CD14-positive monocyte (primary cell): Measurements from ENCODE around the gene STK11IP. TPM values are rescaled to one million over a fixed set of nuclear protein-coding genes. Genes with fewer than 3 reads are reported as not detected.

ENCODE experiments used
- DNase-seq, 3 donors: peaks; one replicate each; pipeline ENCODE4 v3.0.0-alpha.2; 2011 to 2022
- H2AFZ ChIP-seq: 2 replicates; pipeline ENCODE4 v1.6.0; 2012; ENCODE audit warnings: mild to moderate bottlenecking, low read depth, low read length, inconsistent platforms; ENCODE audit not compliant: insufficient read depth, poor library complexity, severe bottlenecking
- H3K27ac ChIP-seq, 2 donors: 1 replicate in 1 of 2; 2 replicates in 1 of 2; pipeline ENCODE4 v1.5.1; 2012 to 2013; ENCODE audit warnings: low read length in 2 of 2, control low read depth in 1 of 2, inconsistent platforms in 1 of 2, low read depth in 1 of 2, mild to moderate bottlenecking in 1 of 2
- H3K27me3 ChIP-seq, 2 donors: one replicate each; pipeline versions ENCODE4 v1.6.0 to v1.6.1; 2011 to 2013; ENCODE audit warnings: low read length in 2 of 2; ENCODE audit not compliant: control insufficient read depth in 2 of 2, insufficient read depth in 2 of 2
- H3K36me3 ChIP-seq, 2 donors: replicated peaks in 1 of 2; 1 replicate in 1 of 2; 2 replicates in 1 of 2; pipeline versions ENCODE4 v1.5.1 to v1.6.1; 2012 to 2013; ENCODE audit warnings: low read length in 2 of 2, control low read depth in 1 of 2, inconsistent platforms in 1 of 2, mild to moderate bottlenecking in 1 of 2; ENCODE audit not compliant: insufficient read depth in 2 of 2, control insufficient read depth in 1 of 2
- H3K4me1 ChIP-seq, 2 donors: 1 replicate in 1 of 2; 2 replicates in 1 of 2; pipeline versions ENCODE4 v1.5.1 to v1.6.1; 2012 to 2013; ENCODE audit warnings: low read length in 2 of 2, control low read depth in 1 of 2, inconsistent platforms in 1 of 2, mild to moderate bottlenecking in 1 of 2, moderate library complexity in 1 of 2; ENCODE audit not compliant: insufficient read depth in 2 of 2, control insufficient read depth in 1 of 2
- H3K4me2 ChIP-seq: replicated peaks from 2 replicates; pipeline ENCODE3; 2012; ENCODE audit warnings: low read length, moderate library complexity, mild to moderate bottlenecking; ENCODE audit not compliant: poor library complexity, severe bottlenecking; ENCODE audit errors: extremely low read depth
- H3K4me3 ChIP-seq, 3 experiments: fragments of 200-600 bp in 1 of 3; sonication (generic) in 1 of 3; replicated peaks in 1 of 3; 1 replicate in 2 of 3; 2 replicates in 1 of 3; pipeline ENCODE4 v1.5.1; 2011 to 2013; ENCODE audit warnings: low read length in 3 of 3, mild to moderate bottlenecking in 3 of 3, control low read depth in 2 of 3, low read depth in 2 of 3, inconsistent platforms in 1 of 3, moderate library complexity in 1 of 3
- H3K79me2 ChIP-seq: 2 replicates; pipeline ENCODE4 v1.6.0; 2012; ENCODE audit warnings: mild to moderate bottlenecking, control low read depth, inconsistent platforms, low read length, moderate library complexity; ENCODE audit not compliant: insufficient read depth
- H3K9ac ChIP-seq: 2 replicates; pipeline ENCODE4 v1.6.0; 2017; ENCODE audit warnings: low read length, mild to moderate bottlenecking; ENCODE audit not compliant: insufficient read depth, poor library complexity, severe bottlenecking
- H3K9me3 ChIP-seq, 2 donors: replicated peaks in 1 of 2; 1 replicate in 1 of 2; 2 replicates in 1 of 2; pipeline versions ENCODE4 v1.5.1 to v1.6.1; 2012 to 2013; ENCODE audit warnings: low read length in 2 of 2, control low read depth in 1 of 2; ENCODE audit not compliant: control insufficient read depth in 1 of 2, insufficient read depth in 1 of 2
- H4K20me1 ChIP-seq: 2 replicates; pipeline ENCODE4 v1.6.0; 2012; ENCODE audit warnings: mild to moderate bottlenecking, low read length, control low read depth, moderate library complexity; ENCODE audit not compliant: insufficient read depth
- H3K27ac Mint-ChIP-seq, 7 donors: one replicate each; pipeline ENCODE4 v1.8.0; 2020; ENCODE audit warnings: mild to moderate bottlenecking in 7 of 7, mixed read lengths in 7 of 7, moderate library complexity in 6 of 7, inconsistent platforms in 2 of 7
- H3K27me3 Mint-ChIP-seq, 3 donors: one replicate each; pipeline ENCODE4 v1.8.0; 2021 to 2022; ENCODE audit warnings: low read depth in 3 of 3, mild to moderate bottlenecking in 3 of 3, mixed read lengths in 3 of 3, moderate library complexity in 3 of 3, inconsistent platforms in 1 of 3
- H3K36me3 Mint-ChIP-seq, 2 donors: one replicate each; pipeline ENCODE4 v1.8.0; 2020; ENCODE audit warnings: mixed read lengths in 2 of 2, inconsistent platforms in 1 of 2, mild to moderate bottlenecking in 1 of 2
- H3K4me1 Mint-ChIP-seq: one replicate; pipeline ENCODE4 v1.8.0; 2020; ENCODE audit warnings: mild to moderate bottlenecking, mixed read lengths
- H3K4me3 Mint-ChIP-seq, 2 donors: one replicate each; pipeline ENCODE4 v1.8.0; 2020; ENCODE audit warnings: mild to moderate bottlenecking in 2 of 2, mixed read lengths in 2 of 2, moderate library complexity in 1 of 2
- H3K9me3 Mint-ChIP-seq, 7 donors: one replicate each; pipeline ENCODE4 v1.8.0; 2020 to 2022; ENCODE audit warnings: mixed read lengths in 7 of 7, mild to moderate bottlenecking in 6 of 7, moderate library complexity in 6 of 7, inconsistent platforms in 2 of 7
- WGBS: methylation state at CpG from one replicate; pipeline ENCODE4 v1.1.5; 2013; ENCODE audit warnings: missing lambda C conversion rate; ENCODE audit not compliant: insufficient coverage; 5-methylcytosine and 5-hydroxymethylcytosine counted together
- intact Hi-C, 2 donors: fragments of 100-400 bp; cut with micrococcal nuclease; formaldehyde crosslinking; loops; one replicate each; pipeline versions ENCODE4 v1.15.0 to v1.15.1; 2023
- polyA plus RNA-seq, 3 donors: library from polyadenylated mRNA; depleted of rRNA in 1 of 3; unstranded in 2 of 3; stranded (reverse) in 1 of 3; fragments of 300-500 nt in 2 of 3; fragments of >200 nt in 1 of 3; fragmentation: Illumina TruSeq in 2 of 3; gene quantifications; 1 replicate in 2 of 3; 2 replicates in 1 of 3; pipeline ENCODE4 v1.2.3, GENCODE V29; 2012 to 2021
- TF ChIP-seq, protein P1 (sequence below): fragments of 200-600 bp; IDR thresholded peaks from one replicate; pipeline ENCODE4 v1.8.0; 2022; ENCODE audit warnings: antibody characterized with exemption, mild to moderate bottlenecking

STK11IP gene
- polyA plus RNA-seq, 3 donors, result 13.0 to 79.1 (median 15.7) TPM

DNA sequence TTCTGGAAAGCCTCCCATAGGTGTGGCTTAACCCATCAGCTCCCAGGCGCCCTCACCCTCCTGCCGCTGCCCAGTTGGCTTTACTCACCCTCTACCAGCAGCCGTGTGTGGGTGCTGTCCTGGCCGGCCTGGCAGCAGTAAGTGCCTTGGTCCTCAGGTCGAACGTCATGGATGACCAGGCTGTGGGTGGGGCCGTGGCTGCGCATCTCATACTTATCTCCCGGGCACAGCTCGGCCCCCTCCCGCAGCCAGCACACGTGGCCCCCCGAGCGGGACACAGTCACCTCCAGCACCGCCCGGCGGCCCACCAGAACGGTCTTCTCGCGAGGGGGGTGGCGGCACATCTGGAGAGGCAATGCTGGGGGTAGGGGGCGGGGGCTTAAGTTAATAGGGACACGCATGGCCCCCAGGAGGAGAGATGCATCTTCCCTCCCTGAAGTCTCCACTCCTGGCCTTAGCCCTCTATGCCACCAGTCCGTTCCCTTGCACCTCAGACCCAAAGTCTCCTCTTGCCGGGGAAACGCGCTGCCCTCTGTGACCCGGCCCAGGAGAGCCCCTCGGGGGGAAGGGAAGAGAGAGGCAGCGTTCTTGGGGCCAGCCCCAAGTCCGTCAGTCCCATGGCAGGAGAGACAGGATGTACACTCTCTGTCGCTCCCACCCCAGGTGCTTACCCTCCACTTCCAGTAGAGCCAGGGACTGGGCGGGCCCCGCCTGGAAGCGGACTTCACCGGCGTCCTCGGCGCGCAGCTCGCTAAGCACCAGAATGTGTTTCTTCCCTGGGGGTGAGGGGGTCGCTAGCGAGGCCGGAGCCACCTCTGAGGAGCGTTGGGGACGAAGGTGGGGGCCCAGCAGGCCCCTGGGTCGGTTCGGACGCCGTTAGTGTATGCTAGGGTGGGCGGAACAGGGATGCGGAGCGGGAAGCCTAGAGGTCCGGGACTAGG lies 45.9 kb upstream of the STK11IP start:
- Mint-ChIP-seq H3K27me3 (peaks cover 35 to 60% (median 46%) of the 10 kb centered on the region in 3 donors), H3K4me1 (peaks cover 8% of the 10 kb centered on the region), H3K4me3 (peak overlapping the region; percentile 67 to 81), H3K9me3 (peaks cover 0 to 9% (median 3%) of the 10 kb centered on the region in 7 donors), H3K27ac (peak overlapping the region in 2 of 7 donors; percentile 12 to 21), H3K36me3 (peaks cover 0 to 3% of the 10 kb centered on the region in 2 donors)
- TF ChIP-seq, protein P1, sequence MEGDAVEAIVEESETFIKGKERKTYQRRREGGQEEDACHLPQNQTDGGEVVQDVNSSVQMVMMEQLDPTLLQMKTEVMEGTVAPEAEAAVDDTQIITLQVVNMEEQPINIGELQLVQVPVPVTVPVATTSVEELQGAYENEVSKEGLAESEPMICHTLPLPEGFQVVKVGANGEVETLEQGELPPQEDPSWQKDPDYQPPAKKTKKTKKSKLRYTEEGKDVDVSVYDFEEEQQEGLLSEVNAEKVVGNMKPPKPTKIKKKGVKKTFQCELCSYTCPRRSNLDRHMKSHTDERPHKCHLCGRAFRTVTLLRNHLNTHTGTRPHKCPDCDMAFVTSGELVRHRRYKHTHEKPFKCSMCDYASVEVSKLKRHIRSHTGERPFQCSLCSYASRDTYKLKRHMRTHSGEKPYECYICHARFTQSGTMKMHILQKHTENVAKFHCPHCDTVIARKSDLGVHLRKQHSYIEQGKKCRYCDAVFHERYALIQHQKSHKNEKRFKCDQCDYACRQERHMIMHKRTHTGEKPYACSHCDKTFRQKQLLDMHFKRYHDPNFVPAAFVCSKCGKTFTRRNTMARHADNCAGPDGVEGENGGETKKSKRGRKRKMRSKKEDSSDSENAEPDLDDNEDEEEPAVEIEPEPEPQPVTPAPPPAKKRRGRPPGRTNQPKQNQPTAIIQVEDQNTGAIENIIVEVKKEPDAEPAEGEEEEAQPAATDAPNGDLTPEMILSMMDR, result no peak
- Histone ChIP-seq H2AFZ (peak overlapping the region; percentile 74), H3K4me1 (peaks cover 12 to 18% of the 10 kb centered on the region in 2 donors), H3K36me3 (no peaks in the 10 kb centered on the region), H4K20me1 (no peaks in the 10 kb centered on the region), H3K79me2 (no peaks in the 10 kb centered on the region), H3K27me3 (peaks cover 17 to 44% of the 10 kb centered on the region in 2 donors), H3K4me3 (peak overlapping the region in 2 of 3 experiments; percentile 30 to 71), H3K4me2 (peak overlapping the region; percentile 82), H3K9me3 (peaks cover 0 to 5% of the 10 kb centered on the region in 2 donors), H3K27ac (no peak overlapping the region), H3K9ac (peak overlapping the region; percentile 46)
- WGBS, result 4% methylated on average over 37 of the region's 54 CpGs
- peak in 1 of 3 donors; percentile 35 for DNase-seq
- intact Hi-C loops, result loop anchor here (5.0 kb wide), 1 partner anchor 46 kb away; the partner anchor contains the start of gene STK11IP (in 2 of the 2)

DNA sequence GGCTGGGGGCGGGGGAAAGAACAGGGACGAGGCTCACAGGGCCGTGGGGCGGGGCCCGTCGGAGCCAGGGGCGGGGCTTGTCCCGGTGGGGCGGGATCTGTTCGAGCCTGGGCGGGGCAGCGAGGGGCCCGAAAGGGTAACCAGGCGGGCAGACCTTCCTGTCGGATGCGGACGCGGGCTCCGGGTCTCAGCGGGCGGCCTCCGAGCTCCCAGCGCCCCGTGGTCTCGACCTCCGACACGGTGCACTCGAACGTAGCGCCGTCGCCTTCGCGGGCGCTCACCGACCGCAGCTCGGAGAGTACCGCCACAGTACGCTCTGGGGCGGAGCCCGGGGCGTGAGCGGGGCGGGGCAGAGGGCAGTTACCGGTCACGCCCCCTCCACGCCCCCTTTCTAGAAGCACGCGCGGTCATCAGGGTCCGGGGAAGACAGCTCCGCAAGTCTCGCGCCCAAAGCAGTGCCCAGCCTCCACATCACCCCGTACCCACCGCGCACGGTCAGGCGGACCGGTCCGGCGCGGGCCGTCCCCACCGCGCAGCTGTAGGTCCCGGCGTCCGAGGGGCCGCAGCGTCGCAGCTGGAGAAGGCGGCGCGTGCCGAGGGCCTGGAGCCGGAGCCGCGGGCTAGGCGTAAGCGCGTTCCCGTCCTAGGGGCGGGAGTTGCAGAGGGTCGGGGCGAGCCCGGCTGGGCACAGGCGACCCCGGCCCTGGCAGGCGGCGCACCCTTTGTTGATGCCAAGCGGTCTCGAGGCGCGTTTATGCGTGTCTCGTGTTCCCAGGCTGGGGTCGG lies 45.1 kb upstream of the STK11IP start:
- no peaks in the 10 kb centered on the region for H4K20me1 ChIP-seq
- H3K79me2 ChIP-seq, result no peaks in the 10 kb centered on the region
- DNase-seq, result peak; percentile 69 to 75 (median 73)
- H3K4me1 ChIP-seq, result peaks cover 12 to 18% of the 10 kb centered on the region in 2 donors
- WGBS, result 1% methylated on average over 98 of the region's 99 CpGs
- TF ChIP-seq, protein P1, result no peak
- peaks cover 8% of the 10 kb centered on the region for H3K4me1 Mint-ChIP-seq
- H3K27ac Mint-ChIP-seq, result peak overlapping the region in 1 of 7 donors; percentile 21
- intact Hi-C loops, result loop anchor here (5.0 kb wide), 1 partner anchor 45 kb away; the partner anchor contains the start of gene STK11IP (in 2 of the 2)
- no peaks in the 10 kb centered on the region for H3K36me3 ChIP-seq
- peaks cover 0 to 3% of the 10 kb centered on the region in 2 donors for H3K36me3 Mint-ChIP-seq
- H2AFZ ChIP-seq, result peak overlapping the region; percentile 74
- peak overlapping the region; percentile 46 for H3K9ac ChIP-seq
- H3K27me3 Mint-ChIP-seq, result peaks cover 35 to 57% (median 46%) of the 10 kb centered on the region in 3 donors
- H3K9me3 Mint-ChIP-seq, result peaks cover 0 to 9% (median 3%) of the 10 kb centered on the region in 7 donors
- peak overlapping the region; percentile 30 to 71 (median 30) for H3K4me3 ChIP-seq
- H3K9me3 ChIP-seq, result peaks cover 0 to 5% of the 10 kb centered on the region in 2 donors
- H3K4me3 Mint-ChIP-seq, result peak overlapping the region; percentile 67 to 81
- H3K4me2 ChIP-seq, result peak overlapping the region; percentile 82
- H3K27me3 ChIP-seq, result peaks cover 17 to 44% of the 10 kb centered on the region in 2 donors
- no peak overlapping the region for H3K27ac ChIP-seq
